ENCODE results near the gene RD3L. TPM values are rescaled to one million over a fixed set of nuclear protein-coding genes. Genes with fewer than 3 reads are reported as not detected.

The RD3L gene
- total and polyA plus RNA-seq, 10 of the 15 experiments (the other 5 are each of a cell fraction or from before 2014, with no cell fraction given) = not detected

DNA sequence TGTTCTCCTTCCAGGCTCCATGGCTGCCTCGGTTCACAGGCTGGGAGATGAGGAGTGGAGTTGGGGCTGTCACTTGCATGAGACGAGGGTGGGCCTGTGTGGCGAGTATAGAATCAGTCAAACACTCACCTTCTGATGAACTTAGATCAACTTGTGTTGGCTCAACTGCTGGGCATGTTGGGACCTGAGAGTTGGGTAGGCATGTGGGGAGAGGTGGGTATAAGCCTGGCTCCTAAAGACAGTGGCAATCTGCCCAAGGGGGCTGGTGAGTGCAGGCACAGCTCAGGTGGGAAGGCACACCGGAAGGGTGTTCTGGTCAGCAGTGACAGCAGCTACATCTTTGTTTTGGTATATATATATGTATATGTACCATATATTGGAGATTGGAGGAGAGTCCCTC, 44.1 kb downstream of the RD3L start:
- no peaks in the 10 kb centered on the region for H4K20me1 ChIP-seq (ENCODE audit: control insufficient read depth, insufficient read depth)
- H3K9me3 ChIP-seq (replicated peaks; ENCODE audit: control insufficient read depth, insufficient read depth, low read length) = no peaks in the 10 kb centered on the region
- no peak overlapping the region for H3K4me3 ChIP-seq
- ChIA-PET CTCF (interaction anchor here (1.1 to 5.0 kb wide), 2 partner anchors 91 to 107 kb away, joined by 3 to 52 read pairs; no protein-coding TSS in a partner anchor), SMC1A (ENCODE audit: uncharacterized antibody, unreplicated experiment) (no interaction called here), RAD21 (ENCODE audit: unreplicated experiment) (no interaction called here), POLR2A (no interaction called here)
- DNase-seq (ENCODE audit: low read depth, low spot score) (no peak), ATAC-seq (no peak), FAIRE-seq (no peak)
- intact Hi-C loops (cut with micrococcal nuclease; ENCODE audit: unreplicated experiment) = no loop called here
- H3K79me2 ChIP-seq (ENCODE audit: control insufficient read depth, insufficient read depth, low read length) = no peaks in the 10 kb centered on the region
- no peaks in the 10 kb centered on the region for H3K27me3 ChIP-seq (replicated peaks in 1 of 2; ENCODE audit: control insufficient read depth in 2 of 2, insufficient read depth in 2 of 2, low read length in 1 of 2)
- H3K4me1 ChIP-seq (ENCODE audit: control insufficient read depth, insufficient read depth, low read length) = no peaks in the 10 kb centered on the region
- no peaks in the 10 kb centered on the region for H3K36me3 ChIP-seq (ENCODE audit: control insufficient read depth in 2 of 2, insufficient read depth in 2 of 2, low read length in 1 of 2)
- H3K27ac ChIP-seq (ENCODE audit: control insufficient read depth, insufficient read depth) = no peak overlapping the region
- in situ Hi-C loops (cut with MboI) = no loop called here
- no TSS peak for BruUV-seq (replicated peaks)
- H2AFZ ChIP-seq (ENCODE audit: control insufficient read depth, low read depth, low read length) = no peak overlapping the region
- H3K4me2 ChIP-seq (ENCODE audit: control insufficient read depth, insufficient read depth) = no peak overlapping the region
- 59% methylated on average over 4 of the region's 4 CpGs for WGBS (ENCODE audit: insufficient coverage, insufficient replicate concordance, low lambda C conversion rate, missing lambda C conversion rate)
- H3K9ac ChIP-seq (ENCODE audit: control insufficient read depth, insufficient read depth, low read length) = no peak overlapping the region
- TF ChIP-seq BMI1 (IDR thresholded peaks at IDR 0.05; ENCODE audit: borderline replicate concordance) (no peak), ZNF274 (IDR thresholded peaks at IDR 0.05; ENCODE audit: insufficient read depth, insufficient read length) (no peak), GATAD2B (conservative IDR thresholded peaks at IDR 0.05; ENCODE audit: low read depth) (no peak), POLR2AphosphoS2 (IDR thresholded peaks at IDR 0.05; ENCODE audit: low read depth, low read length) (no peak), SMC3 (IDR thresholded peaks at IDR 0.05; ENCODE audit: borderline replicate concordance, low read length) (no peak), RAD51 (IDR thresholded peaks at IDR 0.05) (no peak), KDM1A (IDR thresholded peaks at IDR 0.05; ENCODE audit: borderline replicate concordance) (no peak)
- TF ChIP-seq, protein P1, sequence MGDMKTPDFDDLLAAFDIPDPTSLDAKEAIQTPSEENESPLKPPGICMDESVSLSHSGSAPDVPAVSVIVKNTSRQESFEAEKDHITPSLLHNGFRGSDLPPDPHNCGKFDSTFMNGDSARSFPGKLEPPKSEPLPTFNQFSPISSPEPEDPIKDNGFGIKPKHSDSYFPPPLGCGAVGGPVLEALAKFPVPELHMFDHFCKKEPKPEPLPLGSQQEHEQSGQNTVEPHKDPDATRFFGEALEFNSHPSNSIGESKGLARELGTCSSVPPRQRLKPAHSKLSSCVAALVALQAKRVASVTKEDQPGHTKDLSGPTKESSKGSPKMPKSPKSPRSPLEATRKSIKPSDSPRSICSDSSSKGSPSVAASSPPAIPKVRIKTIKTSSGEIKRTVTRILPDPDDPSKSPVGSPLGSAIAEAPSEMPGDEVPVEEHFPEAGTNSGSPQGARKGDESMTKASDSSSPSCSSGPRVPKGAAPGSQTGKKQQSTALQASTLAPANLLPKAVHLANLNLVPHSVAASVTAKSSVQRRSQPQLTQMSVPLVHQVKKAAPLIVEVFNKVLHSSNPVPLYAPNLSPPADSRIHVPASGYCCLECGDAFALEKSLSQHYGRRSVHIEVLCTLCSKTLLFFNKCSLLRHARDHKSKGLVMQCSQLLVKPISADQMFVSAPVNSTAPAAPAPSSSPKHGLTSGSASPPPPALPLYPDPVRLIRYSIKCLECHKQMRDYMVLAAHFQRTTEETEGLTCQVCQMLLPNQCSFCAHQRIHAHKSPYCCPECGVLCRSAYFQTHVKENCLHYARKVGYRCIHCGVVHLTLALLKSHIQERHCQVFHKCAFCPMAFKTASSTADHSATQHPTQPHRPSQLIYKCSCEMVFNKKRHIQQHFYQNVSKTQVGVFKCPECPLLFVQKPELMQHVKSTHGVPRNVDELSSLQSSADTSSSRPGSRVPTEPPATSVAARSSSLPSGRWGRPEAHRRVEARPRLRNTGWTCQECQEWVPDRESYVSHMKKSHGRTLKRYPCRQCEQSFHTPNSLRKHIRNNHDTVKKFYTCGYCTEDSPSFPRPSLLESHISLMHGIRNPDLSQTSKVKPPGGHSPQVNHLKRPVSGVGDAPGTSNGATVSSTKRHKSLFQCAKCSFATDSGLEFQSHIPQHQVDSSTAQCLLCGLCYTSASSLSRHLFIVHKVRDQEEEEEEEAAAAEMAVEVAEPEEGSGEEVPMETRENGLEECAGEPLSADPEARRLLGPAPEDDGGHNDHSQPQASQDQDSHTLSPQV (IDR thresholded peaks at IDR 0.05) = no peak
- TF ChIP-seq, protein P2, sequence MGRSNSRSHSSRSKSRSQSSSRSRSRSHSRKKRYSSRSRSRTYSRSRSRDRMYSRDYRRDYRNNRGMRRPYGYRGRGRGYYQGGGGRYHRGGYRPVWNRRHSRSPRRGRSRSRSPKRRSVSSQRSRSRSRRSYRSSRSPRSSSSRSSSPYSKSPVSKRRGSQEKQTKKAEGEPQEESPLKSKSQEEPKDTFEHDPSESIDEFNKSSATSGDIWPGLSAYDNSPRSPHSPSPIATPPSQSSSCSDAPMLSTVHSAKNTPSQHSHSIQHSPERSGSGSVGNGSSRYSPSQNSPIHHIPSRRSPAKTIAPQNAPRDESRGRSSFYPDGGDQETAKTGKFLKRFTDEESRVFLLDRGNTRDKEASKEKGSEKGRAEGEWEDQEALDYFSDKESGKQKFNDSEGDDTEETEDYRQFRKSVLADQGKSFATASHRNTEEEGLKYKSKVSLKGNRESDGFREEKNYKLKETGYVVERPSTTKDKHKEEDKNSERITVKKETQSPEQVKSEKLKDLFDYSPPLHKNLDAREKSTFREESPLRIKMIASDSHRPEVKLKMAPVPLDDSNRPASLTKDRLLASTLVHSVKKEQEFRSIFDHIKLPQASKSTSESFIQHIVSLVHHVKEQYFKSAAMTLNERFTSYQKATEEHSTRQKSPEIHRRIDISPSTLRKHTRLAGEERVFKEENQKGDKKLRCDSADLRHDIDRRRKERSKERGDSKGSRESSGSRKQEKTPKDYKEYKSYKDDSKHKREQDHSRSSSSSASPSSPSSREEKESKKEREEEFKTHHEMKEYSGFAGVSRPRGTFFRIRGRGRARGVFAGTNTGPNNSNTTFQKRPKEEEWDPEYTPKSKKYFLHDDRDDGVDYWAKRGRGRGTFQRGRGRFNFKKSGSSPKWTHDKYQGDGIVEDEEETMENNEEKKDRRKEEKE (IDR thresholded peaks at IDR 0.05) = no peak
- TF ChIP-seq, protein P3, sequence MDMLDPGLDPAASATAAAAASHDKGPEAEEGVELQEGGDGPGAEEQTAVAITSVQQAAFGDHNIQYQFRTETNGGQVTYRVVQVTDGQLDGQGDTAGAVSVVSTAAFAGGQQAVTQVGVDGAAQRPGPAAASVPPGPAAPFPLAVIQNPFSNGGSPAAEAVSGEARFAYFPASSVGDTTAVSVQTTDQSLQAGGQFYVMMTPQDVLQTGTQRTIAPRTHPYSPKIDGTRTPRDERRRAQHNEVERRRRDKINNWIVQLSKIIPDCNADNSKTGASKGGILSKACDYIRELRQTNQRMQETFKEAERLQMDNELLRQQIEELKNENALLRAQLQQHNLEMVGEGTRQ (IDR thresholded peaks at IDR 0.05; ENCODE audit: borderline replicate concordance, low read depth, low read length) = no peak
- TF ChIP-seq, protein P4, sequence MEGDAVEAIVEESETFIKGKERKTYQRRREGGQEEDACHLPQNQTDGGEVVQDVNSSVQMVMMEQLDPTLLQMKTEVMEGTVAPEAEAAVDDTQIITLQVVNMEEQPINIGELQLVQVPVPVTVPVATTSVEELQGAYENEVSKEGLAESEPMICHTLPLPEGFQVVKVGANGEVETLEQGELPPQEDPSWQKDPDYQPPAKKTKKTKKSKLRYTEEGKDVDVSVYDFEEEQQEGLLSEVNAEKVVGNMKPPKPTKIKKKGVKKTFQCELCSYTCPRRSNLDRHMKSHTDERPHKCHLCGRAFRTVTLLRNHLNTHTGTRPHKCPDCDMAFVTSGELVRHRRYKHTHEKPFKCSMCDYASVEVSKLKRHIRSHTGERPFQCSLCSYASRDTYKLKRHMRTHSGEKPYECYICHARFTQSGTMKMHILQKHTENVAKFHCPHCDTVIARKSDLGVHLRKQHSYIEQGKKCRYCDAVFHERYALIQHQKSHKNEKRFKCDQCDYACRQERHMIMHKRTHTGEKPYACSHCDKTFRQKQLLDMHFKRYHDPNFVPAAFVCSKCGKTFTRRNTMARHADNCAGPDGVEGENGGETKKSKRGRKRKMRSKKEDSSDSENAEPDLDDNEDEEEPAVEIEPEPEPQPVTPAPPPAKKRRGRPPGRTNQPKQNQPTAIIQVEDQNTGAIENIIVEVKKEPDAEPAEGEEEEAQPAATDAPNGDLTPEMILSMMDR (IDR thresholded peaks at IDR 0.05 in 2 of 3, conservative IDR thresholded peaks at IDR 0.05 in 1 of 3; ENCODE audit: control insufficient read depth in 2 of 3, extremely low read depth in 1 of 3, insufficient read depth in 1 of 3, low read depth in 3 of 3, low read length in 3 of 3) = no peak
